SK-N-SH (cell line): ENCODE results near the gene EBF4. TPM values are rescaled to one million over a fixed set of nuclear protein-coding genes. Genes with fewer than 3 reads are reported as not detected.

ENCODE experiments used
- CTCF ChIA-PET: fragments of 300-600, 350-600 bp; formaldehyde crosslinking; extraction: SDS; loops from one replicate; lab custom pipeline; 2021; lab: Yijun Ruan, JAX
- POLR2A ChIA-PET: fragments of 350-600 bp; sonication (Branson Sonifier 250); formaldehyde crosslinking; extraction: SDS; loops from one replicate; lab custom pipeline; 2020; ENCODE audit warnings: antibody characterized with exemption, inconsistent platforms; lab: Yijun Ruan, JAX
- DNase-seq: peaks from one replicate; pipeline ENCODE4 v3.0.0; 2012
- H2AFZ ChIP-seq: fragments of 200-600 bp; sonication (generic); 2 replicates; pipeline ENCODE4 v1.8.1; 2016; ENCODE audit warnings: antibody characterized with exemption, mild to moderate bottlenecking, low read depth
- H3F3A ChIP-seq: fragments of 200-600 bp; sonication (generic); replicated peaks from 2 replicates; pipeline ENCODE3; 2016; ENCODE audit warnings: antibody characterized with exemption, mild to moderate bottlenecking; ENCODE audit not compliant: insufficient read depth
- H3K27ac ChIP-seq, 2 experiments: fragments of 200-500 bp in 1 of 2; fragments of 200-600 bp in 1 of 2; sonication (Bioruptor generic) in 1 of 2; sonication (generic), shearing (Covaris generic) in 1 of 2; 2 replicates each; pipeline versions ENCODE4 v1.5.1 to v1.6.1; 2014 to 2016; ENCODE audit warnings: low read depth in 2 of 2, inconsistent platforms in 1 of 2, low read length in 1 of 2, mild to moderate bottlenecking in 1 of 2, mixed read lengths in 1 of 2
- H3K27me3 ChIP-seq: fragments of 200-600 bp; sonication (generic), shearing (Covaris generic); 2 replicates; pipeline ENCODE4 v1.6.1; 2016; ENCODE audit warnings: mixed run types; ENCODE audit not compliant: insufficient read depth
- H3K36me3 ChIP-seq, 2 experiments: fragments of 200-500 bp in 1 of 2; fragments of 200-600 bp in 1 of 2; sonication (Bioruptor generic) in 1 of 2; sonication (generic) in 1 of 2; replicated peaks in 1 of 2; 2 replicates each; pipeline versions ENCODE3 to v1.5.1; 2014 to 2016; ENCODE audit warnings: low read length in 1 of 2, mild to moderate bottlenecking in 1 of 2; ENCODE audit not compliant: insufficient read depth in 2 of 2, control insufficient read depth in 1 of 2
- H3K4me1 ChIP-seq, 2 experiments: fragments of 200-500 bp in 1 of 2; fragments of 200-600 bp in 1 of 2; sonication (Bioruptor generic) in 1 of 2; sonication (generic), shearing (Covaris generic) in 1 of 2; 2 replicates each; pipeline versions ENCODE4 v1.5.1 to v1.6.1; 2014 to 2016; ENCODE audit warnings: low read depth in 1 of 2, low read length in 1 of 2, mixed run types in 1 of 2; ENCODE audit not compliant: insufficient read depth in 2 of 2, control insufficient read depth in 1 of 2
- H3K4me2 ChIP-seq: fragments of 200-600 bp; sonication (generic), shearing (Covaris generic); 2 replicates; pipeline ENCODE4 v1.6.1; 2017; ENCODE audit warnings: mixed run types
- H3K4me3 ChIP-seq, 2 experiments: fragments of 200-500 bp in 1 of 2; fragments of 200-600 bp in 1 of 2; sonication (Bioruptor generic) in 1 of 2; sonication (generic), shearing (Covaris generic) in 1 of 2; 2 replicates each; pipeline versions ENCODE4 v1.5.1 to v1.8.1; 2014 to 2016; ENCODE audit warnings: low read depth in 2 of 2, inconsistent platforms in 1 of 2, low read length in 1 of 2, mild to moderate bottlenecking in 1 of 2, mixed read lengths in 1 of 2, moderate library complexity in 1 of 2
- H3K79me2 ChIP-seq: fragments of 200-600 bp; sonication (generic); 2 replicates; pipeline ENCODE4 v1.8.1; 2017; ENCODE audit warnings: mild to moderate bottlenecking; ENCODE audit not compliant: insufficient read depth
- H3K9ac ChIP-seq: fragments of 200-600 bp; sonication (generic); 2 replicates; pipeline ENCODE4 v1.6.1; 2017; ENCODE audit warnings: mixed run types
- H3K9me2 ChIP-seq: fragments of 200-600 bp; sonication (generic); 2 replicates; pipeline ENCODE4 v1.6.1; 2017; ENCODE audit warnings: mixed run types
- H3K9me3 ChIP-seq: fragments of 200-600 bp; sonication (generic); 2 replicates; pipeline ENCODE4 v1.6.1; 2017; ENCODE audit warnings: mixed run types, mild to moderate bottlenecking, moderate library complexity
- H4K20me1 ChIP-seq: fragments of 200-600 bp; sonication (generic); 2 replicates; pipeline ENCODE4 v1.6.1; 2017; ENCODE audit warnings: mild to moderate bottlenecking, mixed run types; ENCODE audit not compliant: insufficient read depth
- CHD2 ChIP-seq: fragments of 150-350 bp; IDR thresholded peaks from 2 replicates; pipeline ENCODE4 v1.6.1; 2018; ENCODE audit warnings: low read length; ENCODE audit not compliant: partially characterized antibody
- CTCF ChIP-seq: fragments of 200-600 bp; sonication (generic); IDR thresholded peaks from 2 replicates; pipeline ENCODE4 v1.6.1; 2017; ENCODE audit warnings: antibody characterized with exemption, mild to moderate bottlenecking, moderate library complexity
- ELF1 ChIP-seq: IDR thresholded peaks from 2 replicates; pipeline ENCODE4 v1.4.0; 2012
- EP300 ChIP-seq, 2 experiments: IDR thresholded peaks; 2 replicates each; pipeline versions ENCODE4 v1.4.0 to v1.6.1; 2012; ENCODE audit warnings: borderline replicate concordance in 1 of 2, low read depth in 1 of 2, low read length in 1 of 2
- EZH2phosphoT487 ChIP-seq: fragments of 200-600 bp; sonication (generic); IDR thresholded peaks from 2 replicates; pipeline ENCODE4 v1.6.1; 2017; ENCODE audit warnings: low read depth, mixed run types, mild to moderate bottlenecking, antibody characterized with exemption, moderate library complexity, borderline replicate concordance
- FOXJ3 ChIP-seq: sonication (generic); formaldehyde crosslinking; IDR thresholded peaks from 2 replicates; pipeline ENCODE4 v1.5.1; 2020; ENCODE audit warnings: mild to moderate bottlenecking, missing genetic modification reagents
- GATA2 ChIP-seq: sonication (generic); formaldehyde crosslinking; IDR thresholded peaks from 2 replicates; pipeline ENCODE4 v1.5.0; 2020; ENCODE audit warnings: mild to moderate bottlenecking, missing genetic modification reagents
- IRF3 ChIP-seq: fragments of 150-350 bp; IDR thresholded peaks from 2 replicates; pipeline ENCODE4 v1.6.1; 2016; ENCODE audit warnings: mild to moderate bottlenecking, low read depth, low read length
- MEF2A ChIP-seq: IDR thresholded peaks from 2 replicates; pipeline ENCODE4 v1.4.0; 2012; ENCODE audit warnings: low read depth, borderline replicate concordance
- PBX3 ChIP-seq: IDR thresholded peaks from 2 replicates; pipeline ENCODE4; 2012
- RXRA ChIP-seq: IDR thresholded peaks from 2 replicates; pipeline ENCODE4 v1.4.0; 2012; ENCODE audit warnings: low read depth, mild to moderate bottlenecking, borderline replicate concordance
- SIN3A ChIP-seq: IDR thresholded peaks from 2 replicates; pipeline ENCODE4 v1.6.1; 2012; ENCODE audit warnings: low read depth, mild to moderate bottlenecking, low read length, moderate library complexity, borderline replicate concordance
- SMC3 ChIP-seq: IDR thresholded peaks from 2 replicates; pipeline ENCODE4 v1.6.1; 2012; ENCODE audit warnings: low read depth, low read length, improper control_type of control experiment
- TAF1 ChIP-seq: IDR thresholded peaks from 2 replicates; pipeline ENCODE4 v1.6.1; 2012; ENCODE audit warnings: low read depth, mild to moderate bottlenecking, low read length, moderate library complexity, borderline replicate concordance
- TEAD4 ChIP-seq: IDR thresholded peaks from 2 replicates; pipeline ENCODE4 v1.4.0; 2012; ENCODE audit warnings: mild to moderate bottlenecking, borderline replicate concordance; ENCODE audit not compliant: insufficient read depth
- WGBS: methylation state at CpG from one replicate; pipeline ENCODE4 v1.1.6; 2017; ENCODE audit warnings: low lambda C conversion rate; 5-methylcytosine and 5-hydroxymethylcytosine counted together
- polyA plus RNA-seq, 3 experiments: library from polyadenylated mRNA; depleted of rRNA; stranded (reverse); fragments of >200 nt; gene quantifications; 2 replicates each; pipeline ENCODE4 v1.2.3, GENCODE V29; 2012
- TF ChIP-seq, protein P1 (sequence below): fragments of 150-350 bp; IDR thresholded peaks from 2 replicates; pipeline ENCODE4 v1.6.1; 2017; ENCODE audit warnings: antibody characterized with exemption, low read length, low read depth, borderline replicate concordance
- TF ChIP-seq, protein P2 (sequence below): IDR thresholded peaks from 2 replicates; pipeline ENCODE4 v1.4.0; 2012; ENCODE audit warnings: low read depth, borderline replicate concordance

Gene EBF4
- polyA plus RNA-seq, 1 of the 3 experiments (the other 2 are of a cell fraction), result 20.6 TPM

DNA sequence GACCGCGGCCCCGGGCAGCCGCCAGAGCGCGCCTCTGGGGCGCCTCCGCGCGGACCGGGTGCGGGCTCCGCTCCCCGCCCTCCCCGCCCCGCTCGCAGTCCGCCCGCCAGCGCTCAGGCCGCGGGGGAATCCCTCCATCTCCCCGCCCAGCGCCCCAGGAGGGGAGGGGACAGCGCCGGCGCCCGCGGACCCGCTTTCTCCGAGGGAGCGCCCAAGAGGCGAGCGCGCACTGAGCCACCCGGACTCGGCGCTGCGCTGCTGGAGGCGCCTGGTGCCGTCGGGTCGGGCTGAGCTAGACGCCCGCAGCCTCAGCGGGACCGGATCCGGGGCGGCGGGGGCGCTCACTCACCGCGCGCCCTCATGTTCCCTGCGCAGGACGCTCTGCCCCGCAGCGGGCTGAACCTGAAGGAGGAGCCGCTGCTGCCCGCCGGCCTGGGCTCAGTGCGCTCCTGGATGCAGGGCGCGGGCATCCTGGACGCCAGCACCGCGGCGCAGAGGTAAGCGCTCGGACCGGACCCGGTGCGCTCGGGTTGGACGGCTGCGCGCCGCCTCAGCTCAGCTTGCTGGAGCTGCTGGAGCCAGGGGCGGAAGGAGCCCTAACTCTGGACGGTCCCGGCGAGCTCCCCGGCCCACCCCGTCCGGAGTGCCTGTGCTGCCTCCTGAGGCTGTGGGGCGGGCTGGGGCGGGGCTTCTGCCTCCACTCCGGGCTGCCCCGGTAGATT lies 867 bp downstream of the EBF4 start:
- Histone ChIP-seq H3K79me2 (no peaks in the 10 kb centered on the region; the same call in 1 of the 2 replicates), H3F3A (peaks cover 7% of the 10 kb centered on the region), H3K9me3 (no peaks in the 10 kb centered on the region)
- no peak for TF ChIP-seq EZH2phosphoT487
- TF ChIP-seq, all 33 proteins: peak for 0
- Histone ChIP-seq H4K20me1 (peaks cover 7% of the 10 kb centered on the region; the same call in 1 of the 2 replicates), H3K4me3 (peak overlapping the region; percentile 54 to 56), H3K9ac (no peak overlapping the region), H3K27me3 (no peaks in the 10 kb centered on the region), H3K36me3 (no peaks in the 10 kb centered on the region), H2AFZ (no peak overlapping the region), H3K4me2 (peak overlapping the region; percentile 71; the same call in 1 of the 2 replicates), H3K4me1 (peaks cover 0 to 38% of the 10 kb centered on the region in 2 experiments; a peak in 1 of 4 replicates), H3K27ac (no peak overlapping the region; a peak in 1 of 4 replicates), H3K9me2 (no peaks in the 10 kb centered on the region)
- POLR2A ChIA-PET, result interaction anchor here (0.5 to 1.5 kb wide), 2 partner anchors 37 to 224 kb away, joined by 3 read pairs; no protein-coding TSS in a partner anchor
- CTCF ChIA-PET, result interaction anchor here (0.9 to 1.5 kb wide), 7 partner anchors 19 to 172 kb away, joined by 3 to 6 read pairs (median 3); no protein-coding TSS in a partner anchor
- WGBS, result 6% methylated on average over 6 of the region's 89 CpGs
- DNase-seq, result peak; percentile 90

- H3K36me3 ChIP-seq, result no peaks in the 10 kb centered on the region
- no peak overlapping the region for H2AFZ ChIP-seq
- CTCF ChIA-PET, result interaction anchor here (0.9 to 1.5 kb wide), 7 partner anchors 20 to 172 kb away, joined by 3 to 6 read pairs (median 3); no protein-coding TSS in a partner anchor
- TF ChIP-seq TEAD4 (no peak), TAF1 (no peak), SIN3A (no peak), FOXJ3 (CRISPR knock-in tag) (no peak), RXRA (no peak), CTCF (no peak), EP300 (IDR thresholded peaks at IDR 0.05; ENCODE audit: borderline replicate concordance in 1 of 2, low read depth in 1 of 2, low read length in 1 of 2) (no peak), PBX3 (no peak), GATA2 (no peak), CHD2 (no peak), ELF1 (no peak), MEF2A (no peak), IRF3 (no peak), SMC3 (no peak)
- TF ChIP-seq, protein P1, sequence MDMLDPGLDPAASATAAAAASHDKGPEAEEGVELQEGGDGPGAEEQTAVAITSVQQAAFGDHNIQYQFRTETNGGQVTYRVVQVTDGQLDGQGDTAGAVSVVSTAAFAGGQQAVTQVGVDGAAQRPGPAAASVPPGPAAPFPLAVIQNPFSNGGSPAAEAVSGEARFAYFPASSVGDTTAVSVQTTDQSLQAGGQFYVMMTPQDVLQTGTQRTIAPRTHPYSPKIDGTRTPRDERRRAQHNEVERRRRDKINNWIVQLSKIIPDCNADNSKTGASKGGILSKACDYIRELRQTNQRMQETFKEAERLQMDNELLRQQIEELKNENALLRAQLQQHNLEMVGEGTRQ, result no peak
- TF ChIP-seq, protein P2, sequence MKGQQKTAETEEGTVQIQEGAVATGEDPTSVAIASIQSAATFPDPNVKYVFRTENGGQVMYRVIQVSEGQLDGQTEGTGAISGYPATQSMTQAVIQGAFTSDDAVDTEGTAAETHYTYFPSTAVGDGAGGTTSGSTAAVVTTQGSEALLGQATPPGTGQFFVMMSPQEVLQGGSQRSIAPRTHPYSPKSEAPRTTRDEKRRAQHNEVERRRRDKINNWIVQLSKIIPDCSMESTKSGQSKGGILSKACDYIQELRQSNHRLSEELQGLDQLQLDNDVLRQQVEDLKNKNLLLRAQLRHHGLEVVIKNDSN, result no peak
- H3K9me3 ChIP-seq, result no peaks in the 10 kb centered on the region
- peak; percentile 73 for DNase-seq
- H3K27ac ChIP-seq, result no peak overlapping the region
- H3K4me3 ChIP-seq, result peak overlapping the region in 1 of 2 experiments; percentile 56; a peak in 2 of 4 replicates
- POLR2A ChIA-PET, result interaction anchor here (1.5 kb wide), 1 partner anchor 224 kb away, joined by 3 read pairs; no protein-coding TSS in a partner anchor
- H3K4me2 ChIP-seq, result peak overlapping the region; percentile 71
- H3K4me1 ChIP-seq, result peaks cover 0 to 37% of the 10 kb centered on the region in 2 experiments; a peak in 1 of 4 replicates
- H3K27me3 ChIP-seq, result no peaks in the 10 kb centered on the region
- no peaks in the 10 kb centered on the region for H3K9me2 ChIP-seq
- H3K9ac ChIP-seq, result no peak overlapping the region
- WGBS, result 78% methylated on average over 15 of the region's 23 CpGs
- peaks cover 7% of the 10 kb centered on the region; the same call in 1 of the 2 replicates for H4K20me1 ChIP-seq
- H3F3A ChIP-seq, result peaks cover 7% of the 10 kb centered on the region
- no peaks in the 10 kb centered on the region; the same call in 1 of the 2 replicates for H3K79me2 ChIP-seq
These were observed 1.5 kb downstream of the EBF4 start for GRCh38 chr20:2694008-2694471.
